GM18951 (cell line): Measurements from ENCODE around the gene MLN.

Experiments used
- POLR2A ChIP-seq: IDR thresholded peaks from 4 replicates; pipeline ENCODE4 v1.6.1; 2011; ENCODE audit warnings: mild to moderate bottlenecking; ENCODE audit not compliant: insufficient read length, insufficient read depth; ENCODE audit errors: extremely low read depth
- in situ Hi-C: fragments of 300-500 bp; cut with MboI; formaldehyde crosslinking; loops from one replicate; pipeline ENCODE4 v1.12.0; 2022; ENCODE audit warnings: low sequenced_read_pairs, mixed read lengths, inconsistent platforms; ENCODE audit not compliant: unreplicated experiment

Gene MLN

DNA sequence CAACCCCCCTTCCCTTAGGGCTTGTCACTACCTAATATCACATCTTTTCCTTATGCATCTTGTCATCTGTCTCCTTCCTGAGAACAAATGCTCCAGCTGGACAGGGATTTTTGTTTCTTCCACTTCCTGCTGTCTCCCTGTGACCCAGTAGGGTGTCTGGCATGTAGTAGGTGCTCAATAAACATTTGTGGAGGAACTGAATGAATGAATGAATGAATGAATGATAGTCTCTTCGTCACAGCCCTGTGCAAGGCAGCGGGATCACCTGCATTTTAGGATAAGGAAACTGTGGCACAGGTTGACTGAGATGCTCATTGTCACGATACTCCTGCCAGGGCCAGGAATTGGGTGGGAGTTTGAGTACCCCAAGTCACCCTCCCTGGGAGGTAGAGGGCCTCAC is 29.0 kb downstream of the MLN start:
- in situ Hi-C loops: no loop called here
- TF ChIP-seq POLR2A: no peak

DNA sequence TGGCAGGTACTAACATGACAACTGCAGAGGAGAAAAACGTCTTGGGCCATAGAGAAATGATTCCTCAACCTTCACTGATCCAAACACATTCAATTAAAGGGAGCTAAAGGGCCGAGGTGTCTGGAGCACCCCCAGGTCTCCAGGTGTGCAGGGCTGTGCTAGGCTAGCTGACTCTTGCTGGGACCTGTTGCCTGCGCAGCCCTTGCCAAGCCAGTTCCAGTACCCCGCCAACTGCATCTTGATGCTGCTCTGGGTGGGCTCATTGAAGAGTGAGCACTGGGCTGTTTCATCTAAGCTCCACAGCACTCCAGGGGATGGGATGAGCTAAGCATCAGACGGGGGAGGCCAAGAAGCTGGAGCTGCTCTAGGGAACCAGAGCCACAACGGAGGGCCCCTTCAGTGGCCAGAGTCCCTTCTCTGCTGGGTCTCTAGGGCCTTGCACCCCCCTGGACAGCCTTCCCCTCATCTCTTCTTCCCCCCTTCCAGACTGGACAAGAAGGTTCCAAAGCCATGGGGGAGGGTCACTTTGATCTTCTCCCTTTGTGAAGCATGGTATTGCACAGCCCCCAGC is 30.8 kb downstream of the MLN start:
- TF ChIP-seq POLR2A: no peak

GRCh38 chr6:33772082-33772830 is 31.5 kb downstream of the MLN start:
- no peak for TF ChIP-seq POLR2A
- in situ Hi-C loops: no loop called here

More for the DNA sequence above, 30.8 kb downstream of the MLN start:
- in situ Hi-C loops: no loop called here

DNA sequence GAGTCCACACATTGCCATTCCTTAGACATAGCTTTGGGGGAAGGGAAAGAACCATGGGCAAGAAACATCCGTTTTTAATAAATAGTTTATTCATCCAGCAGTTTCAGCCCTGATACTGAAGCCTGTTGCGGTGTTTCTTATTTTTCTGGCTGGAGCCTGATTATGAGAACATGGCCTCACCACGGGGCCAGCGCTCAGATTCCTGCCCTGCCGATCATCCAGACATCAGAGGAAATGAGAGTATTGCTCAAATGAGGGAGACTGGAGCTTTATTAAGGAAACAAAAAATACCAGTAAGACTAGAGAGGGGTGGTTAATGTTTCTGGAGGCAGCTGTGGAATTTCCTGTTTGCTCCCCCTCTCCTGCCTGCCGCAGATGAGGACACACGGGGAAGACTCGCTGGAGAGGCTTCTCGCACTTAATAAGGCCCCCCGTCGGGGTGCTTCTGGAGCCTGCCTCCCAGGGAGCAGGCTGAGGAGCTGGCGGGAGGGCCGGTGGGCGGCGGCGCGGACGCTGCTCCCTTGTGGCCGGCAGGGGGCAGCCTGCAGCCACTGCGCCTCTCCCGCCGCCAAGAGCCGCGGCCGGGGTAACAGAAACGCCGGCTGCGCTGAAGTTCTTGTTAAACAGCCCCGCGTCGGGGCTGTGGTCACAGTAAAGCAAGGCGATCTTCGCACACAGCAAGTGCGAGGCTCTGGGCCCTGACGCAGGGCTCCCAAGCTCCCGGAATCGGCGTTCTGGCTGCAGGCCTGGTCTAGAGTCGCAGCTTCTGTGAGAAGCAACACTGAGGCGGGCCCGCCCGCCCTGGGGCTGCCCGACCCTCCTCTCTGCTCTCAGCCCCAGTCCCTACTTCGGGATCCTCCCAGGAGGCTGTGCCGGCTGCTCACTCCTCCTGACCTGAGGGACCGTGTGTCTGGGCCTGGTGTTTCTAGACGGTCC is 32.4 kb downstream of the MLN start:
- no peak for TF ChIP-seq POLR2A
- in situ Hi-C loops: no loop called here

GRCh38 chr6:33770833-33771145 is 33.0 kb downstream of the MLN start:
- no peak for TF ChIP-seq POLR2A
- in situ Hi-C loops: no loop called here

GRCh38 chr6:33770124-33770832 is 33.5 kb downstream of the MLN start:
- in situ Hi-C loops: no loop called here

DNA sequence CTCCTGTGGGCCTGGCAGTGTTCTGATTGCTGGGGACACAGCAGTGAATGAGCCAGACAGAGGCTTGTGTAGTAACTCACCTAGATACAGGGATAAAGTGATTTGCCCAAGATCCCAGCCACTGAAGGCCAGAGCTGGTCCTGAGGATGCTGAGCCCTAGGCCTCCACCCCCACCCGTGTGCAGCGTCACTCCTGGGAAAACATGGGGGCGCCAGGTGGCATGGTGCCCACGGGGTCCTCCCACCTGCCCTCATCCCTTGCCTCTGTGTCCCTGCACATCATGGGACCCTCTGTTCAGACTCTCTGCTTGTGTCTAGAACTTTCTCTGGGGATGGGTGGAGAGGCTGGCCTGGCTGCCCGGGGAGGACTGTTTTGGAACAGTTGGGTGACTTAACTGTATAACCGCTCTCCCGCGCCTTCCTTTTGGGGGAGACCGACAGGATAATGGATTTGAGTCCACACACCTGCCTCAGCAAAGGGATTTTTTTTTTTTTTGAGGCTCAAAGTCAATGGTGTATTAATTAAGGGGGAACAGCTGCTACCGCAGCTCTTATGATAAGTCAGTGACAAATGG is 34.5 kb downstream of the MLN start:
- in situ Hi-C loops: loop anchor here (10.0 kb wide), 1 partner anchor 385 kb away; no protein-coding TSS in a partner anchor
- TF ChIP-seq POLR2A: no peak

More at GRCh38 chr6:33770124-33770832, 33.5 kb downstream of the MLN start:
- no peak for TF ChIP-seq POLR2A

- TF ChIP-seq POLR2A: no peak
- in situ Hi-C loops: loop anchor here (10.0 kb wide), 1 partner anchor 386 kb away; no protein-coding TSS in a partner anchor
Measured at GRCh38 chr6:33768644-33769120, 35.1 kb downstream of the MLN start.

DNA sequence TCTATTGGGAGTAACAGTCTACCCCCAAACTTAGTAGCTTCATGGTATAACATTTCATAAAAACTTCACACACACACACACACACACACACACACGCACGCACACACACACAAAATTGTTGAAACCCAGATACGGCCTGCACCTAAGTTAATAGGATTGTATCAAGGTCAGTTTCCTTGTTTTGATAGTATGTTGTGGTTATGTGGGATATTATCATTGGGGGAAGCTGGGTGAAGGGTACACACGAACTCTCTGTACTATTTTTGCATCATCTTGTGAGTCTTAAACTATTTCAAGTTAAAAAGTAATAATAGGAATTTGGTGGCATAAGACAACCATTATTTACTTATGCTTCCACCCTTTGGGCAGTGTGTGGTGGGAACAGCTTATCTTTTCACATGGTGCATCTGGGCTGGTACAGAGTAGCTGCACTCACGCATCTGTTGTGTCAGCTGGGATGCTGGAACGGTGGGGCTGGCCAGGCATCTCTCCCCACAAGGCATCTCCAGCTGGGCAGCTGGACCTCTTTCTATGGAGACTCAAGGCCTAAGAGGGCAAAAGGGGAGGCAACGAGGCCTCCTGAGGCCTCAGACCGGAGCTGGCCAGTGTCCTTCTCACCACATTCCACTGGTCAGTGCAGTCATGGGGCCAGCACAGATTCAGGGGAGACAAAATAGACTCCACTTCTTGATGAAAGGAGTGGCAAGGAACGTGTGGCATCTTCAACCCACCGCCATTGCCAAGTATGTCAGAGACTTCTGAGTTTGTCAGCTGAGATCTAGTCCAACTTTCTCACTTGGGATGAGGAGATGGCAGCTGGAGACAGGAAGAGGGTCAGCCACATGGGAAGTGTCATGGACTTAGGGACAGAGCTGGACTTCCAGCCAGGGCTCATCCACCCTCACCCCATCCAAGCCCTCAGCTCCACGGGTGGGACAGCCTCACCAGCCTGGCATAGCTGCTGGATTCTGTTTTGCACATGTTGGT is 36.6 kb downstream of the MLN start:
- in situ Hi-C loops: loop anchor here (10.0 kb wide), 1 partner anchor 388 kb away; no protein-coding TSS in a partner anchor
- no peak for TF ChIP-seq POLR2A

- no peak for TF ChIP-seq POLR2A
- in situ Hi-C loops: loop anchor here (10.0 kb wide), 1 partner anchor 389 kb away; no protein-coding TSS in a partner anchor
Measured at GRCh38 chr6:33765368-33765767, 38.4 kb downstream of the MLN start.

GRCh38 chr6:33764036-33764435 is 39.8 kb downstream of the MLN start:
- in situ Hi-C loops: loop anchor here (10.0 kb wide), 1 partner anchor 391 kb away; no protein-coding TSS in a partner anchor
- no peak for TF ChIP-seq POLR2A

DNA sequence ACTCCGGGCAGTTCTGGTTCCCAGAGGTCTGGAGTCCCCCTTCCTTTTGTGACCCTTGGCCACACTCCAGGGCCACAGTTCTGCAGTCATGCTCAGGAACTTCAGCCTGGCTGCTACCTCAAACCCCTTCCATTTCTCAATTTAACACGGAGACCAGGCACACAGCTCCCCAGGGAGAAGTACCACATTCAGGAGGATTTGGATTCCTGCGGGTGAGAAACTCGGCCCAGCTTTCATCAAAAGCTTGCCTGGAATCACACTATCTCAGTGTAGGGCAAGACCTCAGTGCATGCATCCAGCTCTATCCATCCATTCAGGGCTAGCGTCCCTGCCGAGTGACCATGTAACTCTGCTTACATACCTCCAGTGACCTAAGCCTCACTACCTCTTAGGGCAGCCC is 40.3 kb downstream of the MLN start:
- in situ Hi-C loops: loop anchor here (10.0 kb wide), 1 partner anchor 391 kb away; no protein-coding TSS in a partner anchor
- no peak for TF ChIP-seq POLR2A
